ENCODE data around the gene CDR2.
A peak's percentile ranks its signal among the peaks of the same experiment; 100 is the strongest.

The CDR2 gene

GRCh38 chr16:22324787-22325597 is 49.4 kb downstream of the CDR2 start:
- DNase-seq (ENCODE audit: low read depth): no peak

GRCh38 chr16:22323959-22324786 is 50.2 kb downstream of the CDR2 start:
- DNase-seq (ENCODE audit: low read depth): no peak

- no peak for DNase-seq (ENCODE audit: low read depth)
Observed at GRCh38 chr16:22323173-22323958, 51.1 kb downstream of the CDR2 start.

GRCh38 chr16:22322741-22323140 is 51.7 kb downstream of the CDR2 start:
- DNase-seq (ENCODE audit: low read depth): no peak

- DNase-seq (ENCODE audit: low read depth): no peak
Observed at GRCh38 chr16:22322021-22322471, 52.4 kb downstream of the CDR2 start.

GRCh38 chr16:22321340-22322001 is 52.9 kb downstream of the CDR2 start:
- peak; percentile 28 for DNase-seq (ENCODE audit: low read depth)

GRCh38 chr16:22320572-22321339 is 53.7 kb downstream of the CDR2 start:
- DNase-seq (ENCODE audit: low read depth): no peak

GRCh38 chr16:22318690-22319358 is 55.6 kb downstream of the CDR2 start:
- no peak for DNase-seq (ENCODE audit: low read depth)

- DNase-seq (ENCODE audit: low read depth): no peak
Observed at GRCh38 chr16:22317625-22318024, 56.8 kb downstream of the CDR2 start.

GRCh38 chr16:22317001-22317530 is 57.4 kb downstream of the CDR2 start:
- DNase-seq (ENCODE audit: low read depth): no peak

GRCh38 chr16:22316411-22316811 is 58.0 kb downstream of the CDR2 start:
- no peak for DNase-seq (ENCODE audit: low read depth)

- DNase-seq (ENCODE audit: low read depth): no peak
Observed at GRCh38 chr16:22315979-22316378, 58.4 kb downstream of the CDR2 start.

- no peak for DNase-seq (ENCODE audit: low read depth)
Observed at GRCh38 chr16:22314661-22315626, 59.5 kb downstream of the CDR2 start.

- no peak for DNase-seq (ENCODE audit: low read depth)
Observed at GRCh38 chr16:22313876-22314470, 60.4 kb downstream of the CDR2 start.

- no peak for DNase-seq (ENCODE audit: low read depth)
Observed at GRCh38 chr16:22312897-22313781, 61.3 kb downstream of the CDR2 start.

- DNase-seq (ENCODE audit: low read depth): no peak
Observed at GRCh38 chr16:22311520-22311919, 62.9 kb downstream of the CDR2 start.

- no peak for DNase-seq (ENCODE audit: low read depth)
Observed at GRCh38 chr16:22308824-22309520, 65.4 kb downstream of the CDR2 start.

Measured in non-pigmented ciliary epithelial cell (primary cell).